Mesothelial cell of epicardium (in vitro differentiated cells): Measurements from ENCODE around the gene ZNF512. TPM values are rescaled to one million over a fixed set of nuclear protein-coding genes. Genes with fewer than 3 reads are reported as not detected.
A peak's percentile ranks its signal among the peaks of the same experiment; 100 is the strongest.
"Not testable (repeated sequence)": the region's sequence is repeated elsewhere in the genome, so short reads cannot be mapped to it uniquely, and the experiment has no call there.

ENCODE experiments used
- DNase-seq, 2 experiments: peaks; one replicate each; pipeline ENCODE4 v3.0.0; 2021; ENCODE audit warnings: low spot score in 2 of 2; ENCODE audit not compliant: unreplicated experiment in 2 of 2
- H3K27ac Mint-ChIP-seq: 2 replicates; pipeline ENCODE4 v1.8.0; 2021; ENCODE audit warnings: mixed read lengths
- H3K27me3 Mint-ChIP-seq: 2 replicates; pipeline ENCODE4 v1.8.0; 2021; ENCODE audit warnings: low read depth, mixed read lengths
- H3K36me3 Mint-ChIP-seq: 2 replicates; pipeline ENCODE4 v1.8.0; 2021; ENCODE audit warnings: mixed read lengths
- H3K4me1 Mint-ChIP-seq: 2 replicates; pipeline ENCODE4 v1.8.0; 2021; ENCODE audit warnings: mixed read lengths
- H3K4me3 Mint-ChIP-seq: 2 replicates; pipeline ENCODE4 v1.8.0; 2021; ENCODE audit warnings: mild to moderate bottlenecking, moderate library complexity, mixed read lengths
- H3K9me3 Mint-ChIP-seq: 2 replicates; pipeline ENCODE4 v1.8.0; 2021; ENCODE audit warnings: mixed read lengths
- total RNA-seq: library from RNA; stranded (reverse); gene quantifications from 3 replicates; pipeline ENCODE4 v1.2.1, GENCODE V29; 2021
- TF ChIP-seq, protein P1 (sequence below): fragments of 200-600 bp; sonication (generic); IDR thresholded peaks from one replicate; pipeline ENCODE4 v1.5.0; 2021; ENCODE audit warnings: antibody characterized with exemption; ENCODE audit not compliant: unreplicated experiment

Gene ZNF512
- total RNA-seq, 1 donor from 2014 or later = 72.8 TPM

DNA sequence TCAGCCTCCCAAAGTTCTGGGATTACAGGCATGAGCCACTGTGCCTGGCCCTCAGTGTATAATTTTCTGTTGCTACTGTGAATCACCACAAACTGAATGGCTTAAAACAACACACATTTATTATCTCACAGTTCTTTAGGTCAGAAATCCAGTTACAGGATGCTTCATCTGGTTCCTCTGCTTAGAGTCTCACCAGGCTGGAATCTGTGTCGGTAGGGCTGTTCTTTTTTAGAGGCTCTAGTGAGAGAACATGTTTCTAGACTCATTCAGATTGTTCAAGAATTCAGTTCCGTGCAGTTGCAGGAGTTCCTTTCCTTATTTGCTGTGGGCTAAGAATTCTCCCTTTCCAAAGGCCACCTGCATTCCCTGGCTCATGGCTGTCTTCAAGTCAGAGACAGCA is 23.8 kb downstream of the ZNF512 start:
- Mint-ChIP-seq H3K27me3 (no peaks in the 10 kb centered on the region), H3K36me3 (peaks cover 52% of the 10 kb centered on the region), H3K27ac (no peak overlapping the region), H3K9me3 (no peaks in the 10 kb centered on the region), H3K4me3 (no peak overlapping the region), H3K4me1 (no peaks in the 10 kb centered on the region)
- TF ChIP-seq, protein P1, sequence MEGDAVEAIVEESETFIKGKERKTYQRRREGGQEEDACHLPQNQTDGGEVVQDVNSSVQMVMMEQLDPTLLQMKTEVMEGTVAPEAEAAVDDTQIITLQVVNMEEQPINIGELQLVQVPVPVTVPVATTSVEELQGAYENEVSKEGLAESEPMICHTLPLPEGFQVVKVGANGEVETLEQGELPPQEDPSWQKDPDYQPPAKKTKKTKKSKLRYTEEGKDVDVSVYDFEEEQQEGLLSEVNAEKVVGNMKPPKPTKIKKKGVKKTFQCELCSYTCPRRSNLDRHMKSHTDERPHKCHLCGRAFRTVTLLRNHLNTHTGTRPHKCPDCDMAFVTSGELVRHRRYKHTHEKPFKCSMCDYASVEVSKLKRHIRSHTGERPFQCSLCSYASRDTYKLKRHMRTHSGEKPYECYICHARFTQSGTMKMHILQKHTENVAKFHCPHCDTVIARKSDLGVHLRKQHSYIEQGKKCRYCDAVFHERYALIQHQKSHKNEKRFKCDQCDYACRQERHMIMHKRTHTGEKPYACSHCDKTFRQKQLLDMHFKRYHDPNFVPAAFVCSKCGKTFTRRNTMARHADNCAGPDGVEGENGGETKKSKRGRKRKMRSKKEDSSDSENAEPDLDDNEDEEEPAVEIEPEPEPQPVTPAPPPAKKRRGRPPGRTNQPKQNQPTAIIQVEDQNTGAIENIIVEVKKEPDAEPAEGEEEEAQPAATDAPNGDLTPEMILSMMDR = no peak
- no peak for DNase-seq

DNA sequence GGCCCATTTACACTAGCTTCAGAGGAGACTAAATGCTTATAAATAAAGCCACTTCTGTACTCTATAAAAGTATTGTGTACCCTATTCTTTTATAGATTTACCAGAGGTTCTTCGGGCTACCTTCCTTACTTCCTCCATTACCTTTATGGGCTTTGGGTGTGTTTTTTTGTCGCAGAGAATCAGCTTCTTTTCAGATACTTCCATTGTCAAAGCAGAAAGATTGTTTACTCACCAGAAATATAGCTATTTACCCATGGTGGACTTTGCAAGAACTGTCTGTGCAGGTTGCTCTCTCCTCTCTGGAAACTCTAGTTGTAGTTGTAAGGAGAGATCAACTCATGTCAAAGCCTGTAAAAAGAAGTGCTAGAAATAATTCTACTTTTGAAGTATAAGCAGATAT is 31.1 kb downstream of the ZNF512 start:
- H3K4me1 Mint-ChIP-seq = no peaks in the 10 kb centered on the region

DNA sequence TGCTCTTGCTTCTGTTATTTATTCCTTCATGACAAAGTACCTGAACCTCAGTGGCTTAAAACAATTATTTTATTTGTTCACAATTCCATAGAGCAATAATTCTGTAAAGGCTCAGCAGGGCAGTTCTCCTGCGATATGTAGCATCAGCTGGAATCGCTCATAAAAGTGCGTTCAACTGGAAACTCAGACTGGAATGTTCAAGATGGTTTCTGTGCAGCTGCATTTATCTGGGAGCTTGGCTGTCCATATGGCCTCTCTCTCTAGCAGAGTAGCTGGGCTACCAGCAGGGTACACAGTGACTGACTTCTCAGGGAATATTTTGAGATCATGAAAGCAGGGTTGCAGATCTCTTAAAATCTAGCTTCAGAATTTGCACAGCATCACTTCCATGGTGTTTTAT is 32.5 kb downstream of the ZNF512 start:
- Mint-ChIP-seq H3K4me1 (no peaks in the 10 kb centered on the region), H3K27me3 (no peaks in the 10 kb centered on the region), H3K36me3 (peaks cover 46% of the 10 kb centered on the region), H3K4me3 (no peak overlapping the region), H3K9me3 (no peaks in the 10 kb centered on the region), H3K27ac (no peak overlapping the region)
- no peak for DNase-seq
- TF ChIP-seq, protein P1 = no peak

More for the DNA sequence above, 31.1 kb downstream of the ZNF512 start:
- no peak for DNase-seq
- H3K36me3 Mint-ChIP-seq = peaks cover 42% of the 10 kb centered on the region
- H3K27ac Mint-ChIP-seq = no peak overlapping the region
- H3K27me3 Mint-ChIP-seq = no peaks in the 10 kb centered on the region
- no peaks in the 10 kb centered on the region for H3K9me3 Mint-ChIP-seq
- TF ChIP-seq, protein P1 = no peak
- no peak overlapping the region for H3K4me3 Mint-ChIP-seq

DNA sequence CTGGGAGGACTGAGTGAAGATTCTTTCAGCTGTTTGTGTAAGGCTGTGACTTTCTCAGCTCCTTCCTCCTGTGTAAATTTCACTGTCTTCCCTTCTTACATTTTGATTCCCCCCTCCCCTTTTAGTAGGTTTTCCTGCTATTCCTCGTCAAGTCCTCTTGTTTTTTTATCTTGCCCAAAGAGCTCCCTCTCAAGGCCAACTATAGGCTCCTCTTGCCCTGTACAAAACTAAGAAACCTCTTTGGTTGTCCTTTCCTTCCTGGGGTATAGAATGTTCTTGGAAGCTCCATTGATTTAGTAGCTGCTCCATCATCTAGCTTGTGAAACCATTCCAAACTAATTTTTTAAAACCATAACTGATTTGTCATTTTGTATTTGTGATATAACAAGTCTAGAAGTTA is 38.7 kb downstream of the ZNF512 start:
- peak overlapping the region; percentile 82 for H3K27ac Mint-ChIP-seq
- H3K4me3 Mint-ChIP-seq = no peak overlapping the region
- H3K36me3 Mint-ChIP-seq = peaks cover 36% of the 10 kb centered on the region
- H3K4me1 Mint-ChIP-seq = peaks cover 18% of the 10 kb centered on the region
- no peak for DNase-seq
- no peaks in the 10 kb centered on the region for H3K9me3 Mint-ChIP-seq
- H3K27me3 Mint-ChIP-seq = no peaks in the 10 kb centered on the region
- TF ChIP-seq, protein P1 = no peak

DNA sequence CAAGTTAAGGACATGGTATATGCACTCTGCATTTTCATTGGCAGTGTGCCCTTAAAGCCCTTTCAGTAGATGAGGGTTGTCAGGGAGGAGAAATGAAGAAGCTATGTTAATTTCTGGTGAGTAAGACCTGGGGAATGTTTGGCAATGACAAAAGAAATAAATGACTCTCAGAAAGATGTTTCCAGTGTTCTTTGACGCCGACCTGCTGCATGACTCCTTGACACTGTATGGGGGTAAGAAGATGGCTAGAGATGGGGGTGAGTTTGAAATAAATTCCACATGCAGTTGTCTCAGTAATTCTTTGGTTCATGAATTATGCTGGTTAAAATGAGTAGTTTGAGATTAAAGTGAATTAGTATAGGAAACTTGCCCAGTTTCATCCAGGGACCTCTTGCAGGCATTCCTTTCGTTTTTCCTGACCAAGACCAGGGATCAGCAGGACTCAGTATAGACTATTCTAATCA is 40.1 kb downstream of the ZNF512 start:
- Mint-ChIP-seq H3K27ac (peak overlapping the region; percentile 82), H3K4me1 (peaks cover 26% of the 10 kb centered on the region), H3K4me3 (no peak overlapping the region), H3K27me3 (no peaks in the 10 kb centered on the region), H3K36me3 (peaks cover 28% of the 10 kb centered on the region), H3K9me3 (no peaks in the 10 kb centered on the region)
- DNase-seq = no peak
- TF ChIP-seq, protein P1 = no peak

DNA sequence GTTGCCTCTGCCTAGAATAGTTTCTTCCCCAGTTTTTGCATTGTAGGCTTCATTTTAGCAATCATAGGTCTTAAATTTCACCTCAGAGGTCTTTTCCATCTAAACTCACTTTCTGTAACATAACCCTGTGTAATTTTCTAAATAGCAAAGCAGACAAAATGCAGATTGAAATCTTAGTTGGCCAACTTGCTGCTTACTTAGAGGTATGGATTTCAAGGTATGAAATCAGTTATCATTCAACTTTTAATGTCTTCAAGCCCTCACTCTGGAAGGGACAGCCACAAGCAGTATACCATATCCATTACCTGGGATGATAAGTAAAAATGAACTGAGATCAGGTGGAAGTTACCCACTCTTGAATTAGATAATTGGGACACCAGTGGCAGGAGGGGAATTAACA is 42.1 kb downstream of the ZNF512 start:
- H3K27ac Mint-ChIP-seq = peak overlapping the region; percentile 7
- TF ChIP-seq, protein P1 = no peak

DNA sequence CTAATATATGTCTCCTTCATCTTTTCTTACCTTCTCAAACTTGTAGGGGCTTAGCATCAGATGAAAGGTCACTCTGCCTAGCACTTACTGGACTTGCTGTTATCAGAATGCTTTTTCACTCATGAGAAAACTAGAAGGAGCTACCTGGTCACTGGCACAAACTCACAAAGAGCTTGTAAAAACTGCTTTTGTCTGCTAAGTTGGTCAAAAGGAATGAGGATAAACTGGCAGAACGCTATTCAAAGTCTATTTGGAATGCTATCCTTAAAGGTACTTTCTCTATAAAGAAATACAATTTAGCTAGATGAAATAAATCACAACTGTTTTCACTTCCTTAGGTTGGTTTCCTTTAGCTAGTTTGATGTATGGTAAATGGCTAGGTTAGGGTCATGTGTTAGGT is 43.5 kb downstream of the ZNF512 start:
- not testable (repeated sequence) for H3K27me3 Mint-ChIP-seq, H3K4me3 Mint-ChIP-seq, H3K9me3 Mint-ChIP-seq, DNase-seq
- Mint-ChIP-seq H3K36me3 (peaks cover 15% of the 10 kb centered on the region), H3K4me1 (peaks cover 30% of the 10 kb centered on the region), H3K27ac (peak overlapping the region; percentile 22)

More for the DNA sequence above, 42.1 kb downstream of the ZNF512 start:
- Mint-ChIP-seq H3K4me3 (no peak overlapping the region), H3K36me3 (peaks cover 21% of the 10 kb centered on the region), H3K27me3 (no peaks in the 10 kb centered on the region), H3K9me3 (no peaks in the 10 kb centered on the region), H3K4me1 (peaks cover 30% of the 10 kb centered on the region)
- DNase-seq = no peak

DNA sequence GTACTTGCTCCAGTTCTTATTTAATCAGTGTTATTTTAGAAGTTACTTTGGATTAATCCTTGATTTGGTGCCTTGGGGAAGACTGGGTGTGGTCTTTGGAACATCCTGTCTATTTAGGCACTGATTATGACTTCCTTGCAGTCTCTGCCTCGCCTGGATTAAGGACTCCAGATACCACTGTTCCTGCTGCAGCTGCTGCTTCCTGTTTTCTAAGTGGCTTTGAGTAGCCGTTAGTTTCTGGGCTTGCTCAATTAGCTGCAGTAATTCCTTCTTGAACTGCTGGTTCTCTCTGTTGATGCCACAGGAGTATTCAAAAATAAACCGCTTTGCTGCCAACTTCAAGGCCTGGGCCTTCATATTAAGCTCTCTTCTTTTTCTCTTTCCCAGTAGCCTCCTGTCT is 44.1 kb downstream of the ZNF512 start:
- DNase-seq, H3K9me3 Mint-ChIP-seq, H3K4me3 Mint-ChIP-seq, H3K36me3 Mint-ChIP-seq, H3K27me3 Mint-ChIP-seq, H3K27ac Mint-ChIP-seq: not testable (repeated sequence)
- peaks cover 28% of the 10 kb centered on the region for H3K4me1 Mint-ChIP-seq
